ENCODE data around the gene RBMS3. TPM values are rescaled to one million over a fixed set of nuclear protein-coding genes. Genes with fewer than 3 reads are reported as not detected.

RBMS3 gene
- total and polyA plus RNA-seq, 2 donors (not counting 1 experiment from before 2014, with no cell fraction given), result 26.9 to 68.4 TPM

- Histone ChIP-seq H3K4me2 (ENCODE audit: extremely low read depth, insufficient read depth, low read length) (no peak overlapping the region), H3K4me3 (replicated peaks in 1 of 4; ENCODE audit: control extremely low read depth in 1 of 4, insufficient read depth in 1 of 4, low read depth in 3 of 4, low read length in 4 of 4) (no peak overlapping the region), H2AFZ (ENCODE audit: low read length) (no peak overlapping the region), H3K36me3 (ENCODE audit: control insufficient read depth, insufficient read depth, low read length) (no peaks in the 10 kb centered on the region), H3K27me3 (ENCODE audit: control insufficient read depth, insufficient read depth, low read length) (no peaks in the 10 kb centered on the region), H3K9me3 (ENCODE audit: control insufficient read depth, insufficient read depth, low read depth, low read length) (no peaks in the 10 kb centered on the region), H3K9ac (ENCODE audit: insufficient read depth, low read length) (no peak overlapping the region), H3K79me2 (ENCODE audit: control insufficient read depth, insufficient read depth, low read length) (no peaks in the 10 kb centered on the region), H3K4me1 (ENCODE audit: control insufficient read depth, extremely low read depth, insufficient read depth, low read length) (peaks cover 3% of the 10 kb centered on the region), H3K27ac (ENCODE audit: insufficient read depth, low read length) (no peak overlapping the region), H4K20me1 (ENCODE audit: control insufficient read depth, extremely low read depth, insufficient read depth, low read length) (no peaks in the 10 kb centered on the region)
- DNase-seq (ENCODE audit: low read depth in 2 of 2), result no peak
- TF ChIP-seq EZH2 (IDR thresholded peaks at IDR 0.05; ENCODE audit: low read length, missing control alignments) (no peak), CTCF (conservative IDR thresholded peaks at IDR 0.05 in 1 of 2, IDR thresholded peaks at IDR 0.05 in 1 of 2; ENCODE audit: low read depth in 1 of 2, low read length in 2 of 2) (no peak)
These were observed 221.9 kb downstream of the RBMS3 start for GRCh38 chr3:29502771-29503170.

GRCh38 chr3:29503314-29503713 is 222.4 kb downstream of the RBMS3 start:
- Histone ChIP-seq H3K27me3 (ENCODE audit: control insufficient read depth, insufficient read depth, low read length) (no peaks in the 10 kb centered on the region), H3K79me2 (ENCODE audit: control insufficient read depth, insufficient read depth, low read length) (no peaks in the 10 kb centered on the region)

GRCh38 chr3:29503958-29504357 is 223.1 kb downstream of the RBMS3 start:
- no peaks in the 10 kb centered on the region for H4K20me1 ChIP-seq (ENCODE audit: control insufficient read depth, extremely low read depth, insufficient read depth, low read length)
- no peak overlapping the region for H2AFZ ChIP-seq (ENCODE audit: low read length)
- H3K27ac ChIP-seq (ENCODE audit: insufficient read depth, low read length), result no peak overlapping the region
- TF ChIP-seq CTCF (conservative IDR thresholded peaks at IDR 0.05 in 1 of 2, IDR thresholded peaks at IDR 0.05 in 1 of 2; ENCODE audit: low read depth in 1 of 2, low read length in 2 of 2) (no peak), EZH2 (IDR thresholded peaks at IDR 0.05; ENCODE audit: low read length, missing control alignments) (no peak)
- H3K9me3 ChIP-seq (ENCODE audit: control insufficient read depth, insufficient read depth, low read depth, low read length), result no peaks in the 10 kb centered on the region
- H3K4me1 ChIP-seq (ENCODE audit: control insufficient read depth, extremely low read depth, insufficient read depth, low read length), result peaks cover 3% of the 10 kb centered on the region
- no peak overlapping the region for H3K4me2 ChIP-seq (ENCODE audit: extremely low read depth, insufficient read depth, low read length)
- peak in 1 of 2 donors; percentile 81 for DNase-seq (ENCODE audit: low read depth in 2 of 2)
- H3K4me3 ChIP-seq (replicated peaks in 1 of 4; ENCODE audit: control extremely low read depth in 1 of 4, insufficient read depth in 1 of 4, low read depth in 3 of 4, low read length in 4 of 4), result no peak overlapping the region
- no peaks in the 10 kb centered on the region for H3K79me2 ChIP-seq (ENCODE audit: control insufficient read depth, insufficient read depth, low read length)
- H3K27me3 ChIP-seq (ENCODE audit: control insufficient read depth, insufficient read depth, low read length), result no peaks in the 10 kb centered on the region
- no peak overlapping the region for H3K9ac ChIP-seq (ENCODE audit: insufficient read depth, low read length)
- H3K36me3 ChIP-seq (ENCODE audit: control insufficient read depth, insufficient read depth, low read length), result no peaks in the 10 kb centered on the region

More at GRCh38 chr3:29503314-29503713, 222.4 kb downstream of the RBMS3 start:
- Histone ChIP-seq H2AFZ (ENCODE audit: low read length) (no peak overlapping the region), H3K9me3 (ENCODE audit: control insufficient read depth, insufficient read depth, low read depth, low read length) (no peaks in the 10 kb centered on the region), H3K4me2 (ENCODE audit: extremely low read depth, insufficient read depth, low read length) (no peak overlapping the region), H3K9ac (ENCODE audit: insufficient read depth, low read length) (no peak overlapping the region), H3K4me1 (ENCODE audit: control insufficient read depth, extremely low read depth, insufficient read depth, low read length) (peaks cover 3% of the 10 kb centered on the region), H3K36me3 (ENCODE audit: control insufficient read depth, insufficient read depth, low read length) (no peaks in the 10 kb centered on the region), H3K4me3 (replicated peaks in 1 of 4; ENCODE audit: control extremely low read depth in 1 of 4, insufficient read depth in 1 of 4, low read depth in 3 of 4, low read length in 4 of 4) (no peak overlapping the region), H4K20me1 (ENCODE audit: control insufficient read depth, extremely low read depth, insufficient read depth, low read length) (no peaks in the 10 kb centered on the region), H3K27ac (ENCODE audit: insufficient read depth, low read length) (no peak overlapping the region)
- no peak for TF ChIP-seq CTCF (conservative IDR thresholded peaks at IDR 0.05 in 1 of 2, IDR thresholded peaks at IDR 0.05 in 1 of 2; ENCODE audit: low read depth in 1 of 2, low read length in 2 of 2)
- no peak for TF ChIP-seq EZH2 (IDR thresholded peaks at IDR 0.05; ENCODE audit: low read length, missing control alignments)
- DNase-seq (ENCODE audit: low read depth in 2 of 2), result no peak
